Parathyroid adenoma (tissue), 2 donors: Measurements from ENCODE around the gene RUNX3.

Source experiments
- H2AFZ ChIP-seq: fragments of 300-600 bp; sonication (generic); one replicate; pipeline ENCODE4 v1.7.0; 2017; ENCODE audit warnings: antibody characterized with exemption, mild to moderate bottlenecking
- H3K27ac ChIP-seq: fragments of 300-600 bp; sonication (generic); one replicate; pipeline ENCODE4 v1.7.0; 2017
- H3K27me3 ChIP-seq: fragments of 300-600 bp; sonication (generic); one replicate; pipeline ENCODE4 v1.7.0; 2017; ENCODE audit warnings: low read length; ENCODE audit not compliant: control insufficient read depth, insufficient read depth
- H3K36me3 ChIP-seq: fragments of 300-600 bp; sonication (generic); one replicate; pipeline ENCODE4 v1.7.0; 2017; ENCODE audit warnings: low read length; ENCODE audit not compliant: control insufficient read depth, insufficient read depth
- H3K4me1 ChIP-seq: fragments of 300-600 bp; sonication (generic); one replicate; pipeline ENCODE4 v1.7.0; 2017; ENCODE audit warnings: control low read depth
- H3K4me2 ChIP-seq: fragments of 300-600 bp; sonication (generic); one replicate; pipeline ENCODE4 v1.7.0; 2017; ENCODE audit warnings: low read length
- H3K4me3 ChIP-seq: fragments of 300-600 bp; sonication (generic); one replicate; pipeline ENCODE4 v1.7.0; 2017; ENCODE audit warnings: low read depth, low read length
- H3K79me2 ChIP-seq: fragments of 300-600 bp; sonication (generic); one replicate; pipeline ENCODE4 v1.7.0; 2017; ENCODE audit warnings: control low read depth
- H3K9ac ChIP-seq: fragments of 300-600 bp; sonication (generic); one replicate; pipeline ENCODE4 v1.7.0; 2017; ENCODE audit warnings: mild to moderate bottlenecking
- H3K9me3 ChIP-seq: fragments of 300-600 bp; sonication (generic); one replicate; pipeline ENCODE4 v1.7.0; 2017; ENCODE audit warnings: low read length; ENCODE audit not compliant: control insufficient read depth
- TF ChIP-seq, protein P1 (sequence below): fragments of 300-600 bp; sonication (generic); IDR thresholded peaks from one replicate; pipeline ENCODE4 v1.7.0; 2017; ENCODE audit warnings: antibody characterized with exemption, mild to moderate bottlenecking
- donor health status: primary hyperparathyroidism.

The RUNX3 gene

DNA sequence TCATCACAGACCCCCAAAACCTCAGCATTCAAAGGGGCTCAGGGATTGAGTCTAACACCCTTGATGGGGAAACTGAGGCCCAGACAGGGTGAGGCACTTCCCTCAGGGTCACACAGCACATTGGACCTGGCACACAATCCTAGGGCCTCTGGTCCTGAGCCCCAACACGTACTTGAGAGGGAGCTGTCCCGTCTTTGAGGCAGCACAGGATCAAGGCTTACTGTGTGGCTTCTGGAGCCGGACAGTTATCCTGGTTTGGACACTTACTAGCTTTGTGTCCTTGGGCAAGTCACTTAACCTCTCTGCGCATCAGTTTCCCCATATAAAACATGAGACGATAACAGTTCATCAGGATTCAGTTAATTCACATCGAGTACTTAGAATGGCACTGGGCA is 26.5 kb downstream of the RUNX3 start:
- Histone ChIP-seq H3K4me2 (no peak overlapping the region), H3K79me2 (no peaks in the 10 kb centered on the region), H2AFZ (no peak overlapping the region), H3K4me3 (no peak overlapping the region), H3K27ac (no peak overlapping the region), H3K27me3 (no peaks in the 10 kb centered on the region), H3K4me1 (no peaks in the 10 kb centered on the region), H3K9me3 (no peaks in the 10 kb centered on the region), H3K36me3 (no peaks in the 10 kb centered on the region), H3K9ac (no peak overlapping the region)
- TF ChIP-seq, protein P1, sequence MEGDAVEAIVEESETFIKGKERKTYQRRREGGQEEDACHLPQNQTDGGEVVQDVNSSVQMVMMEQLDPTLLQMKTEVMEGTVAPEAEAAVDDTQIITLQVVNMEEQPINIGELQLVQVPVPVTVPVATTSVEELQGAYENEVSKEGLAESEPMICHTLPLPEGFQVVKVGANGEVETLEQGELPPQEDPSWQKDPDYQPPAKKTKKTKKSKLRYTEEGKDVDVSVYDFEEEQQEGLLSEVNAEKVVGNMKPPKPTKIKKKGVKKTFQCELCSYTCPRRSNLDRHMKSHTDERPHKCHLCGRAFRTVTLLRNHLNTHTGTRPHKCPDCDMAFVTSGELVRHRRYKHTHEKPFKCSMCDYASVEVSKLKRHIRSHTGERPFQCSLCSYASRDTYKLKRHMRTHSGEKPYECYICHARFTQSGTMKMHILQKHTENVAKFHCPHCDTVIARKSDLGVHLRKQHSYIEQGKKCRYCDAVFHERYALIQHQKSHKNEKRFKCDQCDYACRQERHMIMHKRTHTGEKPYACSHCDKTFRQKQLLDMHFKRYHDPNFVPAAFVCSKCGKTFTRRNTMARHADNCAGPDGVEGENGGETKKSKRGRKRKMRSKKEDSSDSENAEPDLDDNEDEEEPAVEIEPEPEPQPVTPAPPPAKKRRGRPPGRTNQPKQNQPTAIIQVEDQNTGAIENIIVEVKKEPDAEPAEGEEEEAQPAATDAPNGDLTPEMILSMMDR: no peak

DNA sequence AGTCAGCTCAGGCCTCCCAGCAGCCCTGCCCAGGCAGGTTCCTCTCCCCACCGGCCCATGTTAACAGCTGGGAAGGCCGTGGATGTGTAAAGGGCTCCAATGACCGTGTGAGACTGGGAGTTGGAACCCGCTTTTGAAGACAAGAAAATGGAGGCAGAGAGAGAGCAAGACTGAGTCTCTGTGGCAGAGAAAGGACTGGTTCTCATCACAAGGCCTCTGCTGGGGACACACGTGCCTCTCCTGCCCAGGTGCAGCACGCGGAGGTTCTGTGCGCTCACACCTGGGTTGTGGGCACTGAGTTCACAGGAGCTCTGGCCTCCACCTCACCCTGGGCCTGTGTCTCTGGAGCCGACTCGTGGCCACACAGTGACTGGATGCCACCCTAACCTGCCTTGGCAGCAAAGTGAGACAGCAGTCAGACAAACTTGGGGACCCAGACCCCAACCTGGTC is 27.0 kb downstream of the RUNX3 start:
- Histone ChIP-seq H3K4me3 (no peak overlapping the region), H3K4me2 (no peak overlapping the region), H3K27ac (no peak overlapping the region), H3K27me3 (no peaks in the 10 kb centered on the region), H3K9ac (no peak overlapping the region), H3K79me2 (no peaks in the 10 kb centered on the region), H3K4me1 (no peaks in the 10 kb centered on the region), H3K36me3 (no peaks in the 10 kb centered on the region), H3K9me3 (no peaks in the 10 kb centered on the region), H2AFZ (no peak overlapping the region)
- TF ChIP-seq, protein P1: no peak

DNA sequence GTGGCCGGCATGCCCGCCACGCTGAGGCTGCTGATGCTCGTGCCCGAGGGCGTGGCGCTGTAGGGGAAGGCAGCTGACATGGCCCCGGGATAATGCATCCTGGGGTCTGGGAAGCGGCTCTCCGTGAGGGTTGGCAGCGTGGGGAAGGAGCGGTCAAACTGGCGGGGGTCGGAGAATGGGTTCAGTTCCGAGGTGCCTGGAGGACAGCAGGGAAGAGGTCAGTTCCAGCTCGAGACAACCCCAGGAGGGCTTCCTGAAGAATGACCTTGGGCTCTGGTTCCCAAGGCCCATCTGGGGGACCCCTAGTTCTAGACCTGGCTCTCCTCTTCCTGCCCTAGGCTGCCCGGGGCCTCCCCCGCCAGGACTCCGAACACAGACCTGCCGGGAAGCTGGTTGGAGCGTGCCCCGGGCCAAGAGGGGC is 27.6 kb downstream of the RUNX3 start:
- TF ChIP-seq, protein P1: no peak
- no peaks in the 10 kb centered on the region for H3K9me3 ChIP-seq
- no peaks in the 10 kb centered on the region for H3K4me1 ChIP-seq
- no peak overlapping the region for H3K4me2 ChIP-seq
- H3K9ac ChIP-seq: no peak overlapping the region
- no peak overlapping the region for H3K27ac ChIP-seq
- H3K79me2 ChIP-seq: no peaks in the 10 kb centered on the region
- no peak overlapping the region for H3K4me3 ChIP-seq
- no peak overlapping the region for H2AFZ ChIP-seq
- no peaks in the 10 kb centered on the region for H3K27me3 ChIP-seq
- H3K36me3 ChIP-seq: no peaks in the 10 kb centered on the region

DNA sequence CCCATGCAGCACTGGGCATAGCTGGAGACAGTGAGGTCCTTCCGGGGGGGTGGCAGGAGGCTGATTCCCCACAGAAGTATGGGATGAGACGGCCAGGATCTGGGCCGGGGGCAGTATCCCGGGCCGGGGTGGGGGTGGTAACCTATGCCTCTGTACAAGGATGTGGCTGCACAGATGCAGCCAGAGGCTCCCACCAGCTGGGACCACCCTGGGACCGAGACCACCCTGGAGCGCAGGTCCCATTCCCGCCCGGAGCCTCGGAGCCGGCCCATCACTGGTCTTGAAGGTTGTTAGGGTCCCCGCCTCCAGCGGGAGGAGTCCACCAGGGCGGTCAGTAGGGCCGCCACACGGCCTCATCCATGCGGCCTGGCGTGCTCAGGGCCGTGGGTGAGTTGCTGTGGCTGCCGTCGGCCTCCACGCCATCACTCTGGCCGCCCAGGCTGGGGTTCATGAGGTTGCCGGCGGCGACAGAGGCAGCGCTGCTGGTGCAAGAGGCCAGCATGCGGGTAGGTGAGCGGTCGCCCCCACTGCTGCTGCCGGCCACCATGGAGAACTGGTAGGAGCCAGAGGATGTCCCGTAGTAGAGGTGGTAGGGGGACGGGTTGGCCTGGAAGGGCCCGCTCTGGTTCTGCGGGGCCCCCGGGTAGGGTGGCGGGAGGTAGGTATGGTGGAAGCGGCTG is 28.1 kb downstream of the RUNX3 start:
- H3K36me3 ChIP-seq: no peaks in the 10 kb centered on the region
- no peaks in the 10 kb centered on the region for H3K27me3 ChIP-seq
- TF ChIP-seq, protein P1: no peak
- H3K27ac ChIP-seq: no peak overlapping the region
- H3K9me3 ChIP-seq: no peaks in the 10 kb centered on the region
- H3K4me2 ChIP-seq: no peak overlapping the region
- H3K4me3 ChIP-seq: no peak overlapping the region
- H3K79me2 ChIP-seq: no peaks in the 10 kb centered on the region
- no peak overlapping the region for H2AFZ ChIP-seq
- no peak overlapping the region for H3K9ac ChIP-seq
- no peaks in the 10 kb centered on the region for H3K4me1 ChIP-seq
